Endothelial cell of hepatic sinusoid (primary cell): ENCODE measurements around the gene PDIK1L.

Source experiments
- in situ Hi-C: cut with HindIII; loops from 2 replicates; pipeline ENCODE4 v1.10.0; 2017; ENCODE audit warnings: low sequenced_read_pairs

The PDIK1L gene

DNA sequence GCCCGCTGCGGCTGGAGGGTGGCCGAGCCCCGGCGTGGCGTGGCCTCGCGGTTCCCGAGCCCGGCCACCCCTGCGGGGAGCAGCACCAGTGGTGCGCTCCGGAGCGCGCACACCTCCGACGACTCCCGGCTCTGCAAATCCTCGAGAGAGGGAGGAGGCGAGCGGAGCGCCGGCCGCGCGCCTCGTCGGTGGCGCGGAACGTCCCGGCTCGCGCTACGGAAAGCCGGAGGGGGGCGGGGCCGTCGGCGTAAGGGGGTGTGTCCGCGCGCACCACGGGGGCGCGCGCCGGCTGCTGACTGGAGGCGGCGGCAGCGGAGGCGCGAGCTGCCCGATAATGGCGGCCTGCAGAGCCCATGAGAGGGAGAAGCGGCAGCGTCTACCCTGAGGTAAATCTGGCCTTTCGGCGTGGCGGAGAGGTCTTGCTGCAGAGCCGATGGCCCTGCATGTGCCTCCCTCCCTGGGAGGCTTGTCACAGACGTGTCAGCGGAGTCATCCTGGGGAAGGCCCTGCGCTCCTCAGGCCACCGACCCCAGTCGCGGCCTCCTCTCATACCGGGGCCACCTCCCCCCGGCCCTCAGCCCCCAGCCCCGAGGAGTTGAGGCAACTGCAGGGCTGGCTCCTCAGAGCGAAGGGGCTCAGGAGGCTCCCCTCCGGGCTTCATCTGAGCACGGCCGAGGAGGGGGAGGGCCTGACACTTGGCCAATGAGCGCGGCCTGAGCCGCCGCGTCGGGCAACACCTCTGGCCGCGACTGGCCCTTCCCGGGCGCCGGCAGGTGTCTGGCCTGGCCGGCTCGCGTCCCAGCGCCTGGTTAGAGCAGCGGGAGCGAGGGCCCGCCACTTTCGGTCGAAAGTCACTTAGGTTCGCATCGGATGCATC lies at the start of gene PDIK1L:
Gene PDIK1L, plus strand, starts transcription at position 295 of the 877 bp plus-strand sequence. CDS start 2,485 bp downstream, outside the sequence.
- in situ Hi-C loops = no loop called here

- in situ Hi-C loops = no loop called here
These were observed 47.1 kb upstream of the PDIK1L start for GRCh38 chr1:26064553-26064952.

- in situ Hi-C loops = no loop called here
These were observed 45.5 kb upstream of the PDIK1L start for GRCh38 chr1:26066160-26066559.

GRCh38 chr1:26066857-26067256 lies 44.8 kb upstream of the PDIK1L start:
- in situ Hi-C loops = no loop called here

GRCh38 chr1:26067432-26067911 lies 44.2 kb upstream of the PDIK1L start, which contains the start of gene TRIM63:
Gene TRIM63 (minus strand): TSS chr1:26067630. CDS start chr1:26067494, 136 bp downstream.
- in situ Hi-C loops = no loop called here

- in situ Hi-C loops = loop anchor here (5.0 kb wide), 1 partner anchor 97 kb away; the partner anchor contains the start of genes C1orf232 and ZNF593
These were observed 41.7 kb upstream of the PDIK1L start for GRCh38 chr1:26069941-26070295.

DNA sequence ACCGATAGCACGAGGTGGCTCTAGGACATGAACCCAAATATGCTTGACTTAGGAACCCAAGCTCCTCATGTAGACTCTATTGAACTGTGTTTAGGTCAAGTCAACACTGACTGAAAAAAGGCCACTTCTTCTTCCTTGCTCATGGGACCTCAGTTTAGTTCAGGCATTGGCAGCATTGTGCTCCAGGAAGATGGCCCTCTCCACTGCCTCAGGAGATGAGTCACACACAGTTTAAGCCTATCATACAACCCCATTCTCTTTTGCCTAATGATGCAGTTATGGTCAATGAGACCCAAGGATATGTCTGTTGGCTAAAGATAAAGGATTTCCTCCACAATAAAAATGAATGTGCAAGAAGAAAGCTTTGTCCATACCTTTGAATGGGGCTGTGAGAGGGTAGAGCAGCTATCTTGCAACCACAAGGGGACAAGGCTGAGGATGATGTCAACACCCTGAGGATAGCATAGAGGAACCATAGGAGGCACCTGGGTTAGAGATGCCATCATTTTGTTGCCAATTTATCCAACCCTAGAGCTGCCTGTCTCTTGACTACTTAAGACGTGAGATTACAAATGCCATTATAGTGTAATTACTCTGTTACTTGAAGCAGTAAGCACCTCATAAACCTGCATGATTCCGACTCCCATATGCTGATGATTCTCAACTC lies 41.2 kb upstream of the PDIK1L start:
- in situ Hi-C loops = loop anchor here (5.0 kb wide), 1 partner anchor 97 kb away; the partner anchor contains the start of genes C1orf232 and ZNF593

DNA sequence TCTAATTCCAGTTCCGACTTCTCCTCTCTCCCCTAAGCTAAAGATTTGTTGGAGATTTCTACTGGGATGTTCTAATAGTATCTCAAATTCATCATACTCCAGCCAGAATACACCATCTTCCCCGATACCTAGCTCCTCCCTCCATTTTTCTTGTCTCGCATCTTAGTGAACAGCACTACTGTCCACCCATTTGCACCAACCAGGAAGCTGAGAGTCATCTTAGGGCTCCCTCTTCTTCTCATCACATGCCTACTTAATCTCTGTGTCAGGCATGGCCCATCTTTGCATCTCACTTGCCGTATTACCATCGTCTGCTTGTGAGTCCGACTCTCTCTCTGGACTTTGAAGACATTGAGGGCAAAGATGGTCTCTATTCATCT lies 40.7 kb upstream of the PDIK1L start:
- in situ Hi-C loops = loop anchor here (5.0 kb wide), 1 partner anchor 96 kb away; the partner anchor contains the start of genes C1orf232 and ZNF593

- in situ Hi-C loops = loop anchor here (5.0 kb wide), 1 partner anchor 95 kb away; the partner anchor contains the start of genes C1orf232 and ZNF593
These were observed 39.3 kb upstream of the PDIK1L start for GRCh38 chr1:26072305-26072704.

- in situ Hi-C loops = no loop called here
These were observed 36.0 kb upstream of the PDIK1L start for GRCh38 chr1:26075421-26076144.

GRCh38 chr1:26077524-26077923 lies 34.1 kb upstream of the PDIK1L start:
- in situ Hi-C loops = no loop called here

DNA sequence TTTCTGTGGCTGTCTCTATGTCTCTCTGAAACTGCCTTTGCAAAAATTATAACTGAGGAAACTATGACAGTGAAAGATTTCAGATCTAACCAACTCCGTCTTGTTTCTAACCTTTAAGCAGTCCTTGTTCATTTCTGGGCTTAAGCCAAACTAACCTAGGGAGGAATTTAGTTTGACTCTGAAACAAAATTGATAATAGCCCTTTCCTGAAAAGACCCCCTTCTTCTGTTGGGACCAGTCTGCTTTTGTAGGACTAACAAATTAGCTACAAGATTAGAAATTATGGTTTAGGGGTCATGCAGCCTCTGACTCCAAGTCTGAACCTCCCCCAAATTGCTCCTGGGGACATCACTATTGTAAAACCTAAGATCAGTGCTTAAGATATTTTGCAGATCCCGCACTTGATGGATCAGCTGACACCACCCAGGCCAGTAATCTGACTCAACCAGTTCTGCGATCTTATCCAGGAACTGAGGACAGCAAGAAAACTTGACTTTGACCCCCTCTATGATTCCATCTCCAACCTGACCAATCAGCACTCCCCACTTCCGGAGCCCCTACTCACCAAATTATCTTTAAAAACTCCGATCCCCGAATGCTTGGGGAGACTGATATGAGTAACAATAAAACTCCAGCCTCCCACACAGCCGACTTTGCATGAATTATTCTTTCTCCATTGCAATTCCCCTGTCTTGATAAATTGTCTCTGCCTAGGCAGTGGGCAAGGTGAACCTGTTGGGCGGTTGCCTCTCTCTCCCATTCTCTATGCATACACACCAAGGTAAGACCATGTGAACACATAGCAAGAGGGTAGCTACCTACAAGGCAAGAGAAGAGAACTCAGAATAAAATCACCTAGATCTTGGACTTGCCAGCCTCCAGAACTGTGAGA lies 33.1 kb upstream of the PDIK1L start:
- in situ Hi-C loops = no loop called here

DNA sequence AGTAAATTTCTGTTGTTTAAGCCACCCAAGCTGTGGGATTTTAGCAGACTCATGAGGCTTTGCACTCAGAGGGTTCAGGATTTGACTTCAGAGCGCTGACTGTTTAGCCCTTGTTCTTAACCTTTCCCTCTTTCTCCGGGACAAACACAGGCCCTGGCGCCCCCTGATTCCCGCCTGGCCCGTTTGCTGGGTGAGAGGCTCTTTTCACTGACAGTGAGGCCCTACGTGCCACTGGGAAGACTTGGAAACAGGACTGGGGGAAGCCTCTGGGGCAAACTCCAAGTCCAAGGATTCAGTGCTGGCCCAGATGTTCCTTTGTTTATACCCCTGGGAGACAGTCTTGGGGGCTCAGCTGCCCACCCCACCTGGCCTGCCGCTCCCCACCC lies 32.5 kb upstream of the PDIK1L start:
- in situ Hi-C loops = no loop called here

- in situ Hi-C loops = no loop called here
These were observed 31.4 kb upstream of the PDIK1L start for GRCh38 chr1:26079960-26080814.

DNA sequence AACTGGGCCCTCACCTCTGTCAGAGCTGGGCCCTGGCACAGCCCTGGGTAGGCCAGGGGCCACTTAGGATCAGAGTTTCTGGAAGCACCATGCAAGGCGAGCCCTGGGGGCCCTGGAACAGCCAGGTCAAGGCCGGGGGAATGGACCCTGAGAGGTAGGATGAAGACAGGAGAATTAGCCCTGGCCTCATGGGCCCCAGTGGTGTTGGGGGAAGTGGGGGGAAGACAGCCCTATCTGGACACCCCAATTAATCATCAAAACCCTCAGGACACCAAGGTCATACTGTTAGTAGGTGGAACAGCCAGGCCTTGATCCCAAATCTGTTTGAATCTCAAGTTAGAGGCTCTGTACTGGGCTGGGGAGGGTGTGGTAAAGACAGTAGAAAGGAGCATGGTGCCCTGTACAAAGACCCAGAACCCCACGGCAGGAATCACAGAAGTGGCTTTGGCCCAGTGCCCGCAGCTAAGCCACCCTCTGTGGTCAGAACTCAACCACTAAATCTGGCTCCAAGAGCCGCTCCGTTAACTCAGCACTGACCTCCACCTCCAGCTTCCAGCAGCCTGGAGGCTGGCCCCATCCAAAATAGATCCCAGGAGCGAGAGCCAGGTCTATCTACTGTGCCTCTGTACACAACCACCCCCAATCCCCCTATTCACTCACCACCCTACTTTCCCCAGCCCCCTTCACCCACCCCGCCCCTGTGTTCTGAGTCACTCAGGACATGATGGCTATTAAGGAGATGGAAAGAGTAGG lies 30.2 kb upstream of the PDIK1L start:
- in situ Hi-C loops = no loop called here

DNA sequence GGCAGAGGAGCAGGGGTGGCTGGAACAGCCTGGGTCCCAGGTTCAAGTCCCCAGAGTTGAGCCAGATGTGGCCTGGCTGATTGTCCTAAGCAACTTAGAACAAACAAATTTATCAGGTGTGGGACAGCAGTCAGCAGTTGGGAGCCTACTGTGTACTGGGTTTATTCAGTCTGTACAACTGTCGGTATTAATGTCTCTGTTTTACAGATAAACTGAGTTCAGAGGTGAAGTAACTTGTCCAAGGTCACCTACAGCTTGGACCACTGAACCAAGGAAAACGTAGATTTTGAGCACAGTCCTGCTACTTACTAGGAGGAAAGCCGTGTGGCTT lies 29.6 kb upstream of the PDIK1L start:
- in situ Hi-C loops = no loop called here

GRCh38 chr1:26083208-26083607 lies 28.4 kb upstream of the PDIK1L start:
- in situ Hi-C loops = no loop called here

DNA sequence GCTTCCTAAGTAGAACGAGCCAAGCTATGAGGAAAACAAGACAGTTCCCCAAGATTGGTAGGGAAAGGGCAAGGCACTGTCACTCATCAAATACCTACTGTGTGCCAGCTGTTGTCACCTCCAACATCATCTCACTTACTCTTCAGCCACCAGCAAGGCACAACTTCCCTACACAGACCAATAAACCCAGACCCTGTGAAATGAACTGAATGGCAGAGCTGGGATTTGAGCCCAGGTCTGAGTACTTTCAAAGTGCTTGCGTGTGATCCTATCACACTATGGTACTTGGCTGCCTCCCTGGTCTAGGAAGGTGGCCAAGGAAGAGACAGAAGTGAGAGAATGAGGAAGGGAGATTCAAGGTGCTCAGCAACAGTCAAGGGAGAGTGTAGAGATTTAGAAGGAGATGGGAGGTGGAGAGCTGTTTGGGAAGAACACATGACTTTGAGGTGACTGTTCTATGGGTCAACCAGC lies 27.5 kb upstream of the PDIK1L start:
- in situ Hi-C loops = no loop called here
